Measurements from ENCODE around the gene GFRAL.

GFRAL gene

GRCh38 chr6:55437141-55437540 lies 109.9 kb downstream of the GFRAL start:
- no peak for DNase-seq

DNA sequence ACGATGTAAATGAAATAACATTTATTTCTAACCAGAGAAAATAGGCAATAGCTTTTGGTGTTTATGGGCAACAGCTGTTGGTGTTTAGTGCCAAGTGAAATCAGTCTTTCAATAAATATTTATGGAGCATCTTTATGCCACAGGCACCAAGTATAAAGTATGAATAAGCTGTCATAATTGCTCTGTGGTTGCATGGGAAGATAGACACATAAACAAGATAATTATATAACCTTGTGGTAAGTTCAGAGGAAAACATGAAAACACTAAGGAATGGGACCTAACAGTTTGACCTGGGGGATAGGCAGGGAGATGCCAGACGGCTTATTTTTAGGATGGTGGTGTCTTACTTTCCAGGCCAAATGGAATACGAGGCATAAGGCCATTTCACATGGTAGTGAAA lies 110.9 kb downstream of the GFRAL start:
- DNase-seq: peak in 1 of 2 experiments; percentile 12

- DNase-seq: no peak
These were observed 116.2 kb downstream of the GFRAL start for GRCh38 chr6:55443238-55444134.

- DNase-seq: peak in 1 of 2 experiments; percentile 55
These were observed 118.5 kb downstream of the GFRAL start for GRCh38 chr6:55445648-55446204.

DNA sequence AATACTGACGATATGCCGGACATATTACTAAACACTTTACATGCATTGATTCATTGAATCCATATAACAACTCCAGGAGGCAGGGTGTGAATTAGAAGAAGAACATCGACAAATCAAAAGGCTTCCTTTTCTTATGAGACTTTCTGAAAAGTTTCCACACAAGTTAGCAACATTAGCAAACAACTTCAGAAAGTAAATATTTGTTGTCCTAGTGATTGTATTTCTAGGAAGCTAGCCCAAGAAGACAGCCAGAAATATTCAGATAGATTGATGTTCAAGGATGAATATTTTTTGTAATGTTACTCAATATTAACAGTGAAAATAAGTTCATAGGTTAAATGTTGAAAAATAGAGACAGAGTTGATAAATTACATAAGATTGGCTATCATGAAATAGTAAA lies 120.6 kb downstream of the GFRAL start:
- DNase-seq: no peak

DNA sequence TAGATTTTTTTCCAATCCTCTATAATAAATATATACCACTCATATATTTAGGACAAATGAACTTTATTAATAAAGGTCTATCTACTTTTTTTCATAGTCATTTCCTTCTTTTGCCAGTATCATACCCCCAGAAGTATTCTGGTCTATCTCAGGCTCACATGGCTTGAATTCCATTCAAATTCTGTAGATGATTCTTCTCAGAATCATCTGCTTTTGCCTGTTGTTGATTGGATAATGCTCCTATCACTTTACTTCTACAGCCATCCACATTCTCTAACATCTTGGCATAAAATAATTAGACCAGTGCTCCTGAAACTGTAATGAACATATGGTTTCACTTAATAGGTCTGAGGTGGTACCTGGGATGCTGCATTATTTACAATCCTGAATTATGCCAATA lies 121.2 kb downstream of the GFRAL start:
- no peak for DNase-seq

- peak; percentile 29 to 58 for DNase-seq
These were observed 122.0 kb downstream of the GFRAL start for GRCh38 chr6:55449225-55449624.

DNA sequence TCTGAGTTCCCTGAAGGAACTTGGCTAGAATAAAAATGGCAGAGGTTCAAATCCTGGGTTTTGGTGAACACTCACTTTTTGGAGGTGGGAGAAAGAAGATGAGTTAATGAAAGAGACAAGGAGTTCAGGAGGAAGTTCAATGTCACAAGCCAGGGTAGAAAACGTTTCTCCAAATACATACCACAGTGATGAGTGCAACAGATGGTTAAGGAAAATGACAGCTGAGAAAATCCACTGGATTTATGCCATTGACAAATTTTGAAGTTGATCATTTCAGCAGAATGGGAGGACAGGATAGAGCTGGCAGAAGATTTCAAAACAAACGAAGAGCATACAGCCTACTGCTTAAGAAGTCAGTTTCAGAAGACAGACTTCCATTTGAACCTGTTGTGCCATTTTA lies 122.7 kb downstream of the GFRAL start:
- DNase-seq: peak in 1 of 2 experiments; percentile 51
